ENCODE data around the gene ATOH8.

The ATOH8 gene

DNA sequence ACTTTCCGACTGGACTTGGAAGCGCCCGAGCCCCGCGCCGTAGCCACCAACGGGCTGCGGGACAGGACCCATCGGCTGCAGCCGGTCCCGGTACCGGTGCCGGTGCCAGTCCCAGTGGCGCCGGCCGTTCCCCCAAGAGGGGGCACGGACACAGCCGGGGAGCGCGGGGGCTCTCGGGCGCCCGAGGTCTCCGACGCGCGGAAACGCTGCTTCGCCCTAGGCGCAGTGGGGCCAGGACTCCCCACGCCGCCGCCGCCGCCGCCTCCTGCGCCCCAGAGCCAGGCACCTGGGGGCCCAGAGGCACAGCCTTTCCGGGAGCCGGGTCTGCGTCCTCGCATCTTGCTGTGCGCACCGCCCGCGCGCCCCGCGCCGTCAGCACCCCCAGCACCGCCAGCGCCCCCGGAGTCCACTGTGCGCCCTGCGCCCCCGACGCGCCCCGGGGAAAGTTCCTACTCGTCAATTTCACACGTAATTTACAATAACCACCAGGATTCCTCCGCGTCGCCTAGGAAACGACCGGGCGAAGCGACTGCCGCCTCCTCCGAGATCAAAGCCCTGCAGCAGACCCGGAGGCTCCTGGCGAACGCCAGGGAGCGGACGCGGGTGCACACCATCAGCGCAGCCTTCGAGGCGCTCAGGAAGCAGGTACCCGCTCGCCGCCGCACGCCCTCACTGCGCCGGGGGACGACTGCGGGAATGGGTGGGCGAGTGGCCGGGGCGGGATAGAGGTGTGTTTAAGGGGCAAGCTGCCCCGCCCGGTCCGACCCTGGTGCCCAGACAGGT lies 713 bp downstream of the ATOH8 start:
- peak in 1 of 3 experiments; percentile 37 for DNase-seq (ENCODE audit: low read depth in 3 of 3)

DNA sequence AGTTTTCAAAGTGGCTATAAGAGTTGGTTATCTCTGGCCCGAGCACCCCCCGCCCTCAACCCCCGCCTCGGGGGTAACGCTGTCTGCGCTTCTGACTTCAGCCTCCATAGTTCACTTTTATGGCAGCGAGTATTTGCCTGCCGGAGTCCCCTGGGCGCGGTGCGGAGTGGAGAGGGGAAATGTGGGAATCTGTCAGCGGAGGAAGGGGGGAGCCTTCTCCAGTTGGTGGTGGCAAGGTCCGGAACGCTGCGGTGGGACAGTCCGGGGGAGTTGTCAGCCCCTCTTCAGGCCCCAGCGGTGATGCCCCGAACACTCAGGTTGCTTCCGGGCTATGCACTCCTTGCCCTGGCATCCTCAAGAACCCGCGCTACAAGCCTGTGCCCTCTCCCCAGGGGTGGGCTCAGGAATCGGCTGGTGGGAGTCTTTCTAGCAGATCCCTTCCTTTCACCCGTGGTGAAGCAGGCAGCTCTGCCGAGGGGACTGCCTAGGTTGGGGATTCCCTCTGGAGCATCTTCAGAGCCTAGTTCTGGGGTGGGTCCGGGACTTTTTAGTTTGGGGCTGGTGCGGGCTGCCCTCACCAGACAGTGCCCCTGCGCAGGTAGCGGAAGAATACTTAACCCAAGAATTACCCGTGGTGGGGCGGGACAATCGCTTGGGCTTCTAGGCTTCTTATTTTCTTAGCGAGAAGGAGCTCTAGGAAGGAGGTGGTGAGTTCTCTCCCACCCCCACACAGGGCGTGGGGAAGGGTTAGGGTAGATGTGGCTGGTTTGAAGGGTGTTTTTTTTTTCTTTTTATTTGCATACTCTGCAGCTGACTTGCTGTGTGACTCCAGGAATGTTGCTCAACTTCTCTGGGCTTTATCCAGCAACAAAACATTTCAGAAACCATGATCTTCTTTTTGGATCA lies 1.6 kb downstream of the ATOH8 start:
- no peak for DNase-seq (ENCODE audit: low read depth in 3 of 3)

DNA sequence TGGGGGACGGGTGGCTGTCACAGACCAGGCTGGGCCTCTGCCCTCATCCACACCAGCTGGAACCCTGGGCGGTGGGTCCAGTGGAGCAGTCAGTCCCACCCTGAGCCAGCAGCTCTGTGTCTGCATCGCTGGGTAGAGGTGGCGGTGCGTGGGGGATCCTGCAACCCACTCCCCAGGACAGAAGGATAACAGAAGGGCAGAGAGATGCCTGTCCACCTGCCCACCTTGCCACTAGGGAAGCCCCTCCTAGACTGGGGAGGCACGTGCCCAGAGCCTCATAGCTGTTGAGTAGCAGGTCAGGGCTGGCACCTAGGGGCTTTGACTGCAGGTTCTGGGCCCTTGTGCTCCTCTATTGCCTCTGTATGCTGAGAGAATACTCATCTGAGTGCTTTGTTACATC lies 2.4 kb downstream of the ATOH8 start:
- no peak for DNase-seq (ENCODE audit: low read depth in 3 of 3)

DNA sequence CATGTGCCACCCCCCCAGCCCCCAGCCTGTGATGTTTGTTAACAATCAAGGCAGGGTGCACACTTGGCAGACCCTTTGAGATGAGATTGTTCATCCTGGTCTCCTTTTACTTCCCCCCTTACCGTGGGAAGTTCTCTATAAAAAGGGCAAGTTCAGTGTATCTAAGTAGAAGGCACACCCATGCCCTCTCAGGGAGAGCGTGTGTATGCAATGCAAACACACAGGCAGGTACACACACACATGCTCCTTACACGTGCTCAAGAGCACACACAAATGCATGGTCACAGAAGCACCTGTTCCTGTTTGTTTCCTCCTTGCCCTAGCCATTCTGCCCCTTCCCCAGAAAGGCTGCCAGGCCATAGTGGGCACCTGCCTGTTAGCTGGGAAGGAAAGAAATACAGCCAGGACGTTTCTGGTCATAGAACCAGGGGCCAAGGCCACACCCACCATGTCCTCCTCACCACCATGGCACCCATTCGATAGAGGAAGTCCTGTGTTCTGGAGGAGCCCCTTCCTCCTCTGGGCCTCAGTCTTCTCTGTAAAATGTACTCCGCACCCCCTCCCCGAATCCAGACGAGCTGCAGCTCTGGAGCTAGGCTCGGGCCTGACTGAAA lies 3.1 kb downstream of the ATOH8 start:
- DNase-seq (ENCODE audit: low read depth in 3 of 3) = no peak

DNA sequence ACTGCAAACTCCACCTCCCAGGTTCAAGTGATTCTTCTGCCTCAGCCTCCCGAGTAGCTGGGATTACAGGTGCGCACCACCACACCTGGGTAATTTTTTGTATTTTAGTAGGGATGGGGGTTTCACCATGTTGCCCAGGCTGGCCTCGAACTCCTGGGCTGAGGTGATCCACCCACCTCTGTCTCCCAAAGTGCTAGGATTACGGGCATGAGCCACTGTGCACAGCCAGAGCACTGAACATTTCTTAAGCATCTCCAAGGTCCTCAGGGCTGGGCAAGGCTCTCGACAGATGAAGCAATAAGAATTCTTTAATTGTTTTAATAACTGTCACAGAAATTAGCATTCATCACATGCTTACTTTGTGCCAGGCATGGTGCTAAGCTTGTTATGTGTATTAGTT lies 4.1 kb downstream of the ATOH8 start:
- no peak for DNase-seq (ENCODE audit: low read depth in 3 of 3)

DNA sequence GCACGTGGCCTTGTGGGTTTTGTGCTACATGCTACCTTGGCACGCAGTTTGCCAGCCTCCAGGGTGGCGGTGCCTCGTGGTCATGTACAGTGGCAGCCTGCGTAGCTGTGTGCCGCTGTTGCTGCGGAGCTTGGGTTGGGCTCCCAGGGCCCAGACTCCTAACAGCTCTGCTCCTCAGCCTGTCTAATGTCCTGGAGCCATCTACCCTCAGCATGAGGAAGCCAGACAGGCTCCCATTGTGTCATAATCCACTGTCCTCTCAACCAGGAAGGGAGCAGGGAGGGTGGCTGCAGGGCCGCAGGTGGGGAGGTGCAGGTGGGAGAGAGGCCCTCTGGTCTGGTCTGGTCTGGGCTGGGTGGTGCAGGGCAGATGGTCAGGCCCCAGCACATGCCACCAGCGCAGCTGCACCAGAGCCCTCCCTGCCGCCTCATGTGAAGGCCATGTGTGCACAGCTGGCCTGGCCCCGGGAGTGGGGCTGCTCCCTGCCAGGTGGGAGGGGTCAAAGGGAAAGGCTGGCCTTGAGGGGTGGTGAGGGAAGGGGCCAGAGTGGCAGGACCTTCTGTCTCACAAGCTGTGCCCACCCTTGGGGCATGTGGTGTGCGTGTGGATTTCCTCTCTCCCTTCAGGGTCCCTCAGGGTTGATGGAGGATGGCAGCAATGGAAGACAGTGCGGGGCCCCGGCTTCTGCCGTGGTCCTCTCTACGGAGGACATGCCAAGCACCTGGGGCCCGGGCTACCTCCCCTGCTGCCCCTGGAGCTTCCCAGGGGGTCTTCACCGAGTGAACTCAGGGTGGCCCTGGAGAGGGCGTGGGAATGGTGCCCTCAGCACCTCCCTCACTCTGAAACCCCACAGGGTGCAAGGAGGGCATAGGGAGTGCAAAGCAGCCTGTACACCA lies 4.8 kb downstream of the ATOH8 start:
- DNase-seq (ENCODE audit: low read depth in 3 of 3) = no peak

DNA sequence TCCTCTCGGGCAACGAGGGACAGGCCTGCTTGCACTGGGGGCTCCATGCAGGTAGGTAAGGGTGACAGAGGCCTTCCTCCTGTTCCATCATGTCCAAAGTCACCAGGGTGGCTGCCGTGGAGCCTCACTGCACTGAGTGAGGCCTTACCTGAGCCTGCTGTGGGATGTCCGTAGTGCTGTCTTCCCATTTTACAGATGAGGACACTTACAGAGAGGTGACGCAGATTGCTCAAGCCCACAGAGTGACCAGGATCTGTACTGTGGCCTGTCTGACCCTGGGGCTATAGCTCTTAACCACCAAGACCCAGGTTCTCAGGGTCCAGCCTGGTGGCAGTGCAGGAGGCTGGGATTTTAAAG lies 5.4 kb downstream of the ATOH8 start:
- DNase-seq (ENCODE audit: low read depth in 3 of 3) = no peak

DNA sequence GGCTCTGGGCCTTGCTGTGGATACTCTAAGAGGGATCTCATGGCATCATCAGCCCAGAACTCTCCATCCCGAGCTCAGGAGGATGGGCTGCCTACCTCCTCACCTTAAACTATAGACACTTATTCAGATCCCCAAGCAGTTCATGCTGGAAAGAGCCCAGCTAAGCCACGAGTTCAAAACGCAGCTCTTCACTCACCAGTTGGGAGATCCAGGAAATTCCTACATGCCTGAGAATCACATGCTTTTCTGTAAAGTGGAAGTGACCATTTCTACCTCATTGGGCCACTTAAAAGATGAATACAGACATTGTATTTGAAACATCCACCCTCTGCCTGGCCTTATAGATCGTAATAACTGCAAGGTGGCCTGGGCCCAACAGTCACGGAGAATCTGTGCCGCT lies 6.6 kb downstream of the ATOH8 start:
- DNase-seq (ENCODE audit: low read depth in 3 of 3) = no peak

DNA sequence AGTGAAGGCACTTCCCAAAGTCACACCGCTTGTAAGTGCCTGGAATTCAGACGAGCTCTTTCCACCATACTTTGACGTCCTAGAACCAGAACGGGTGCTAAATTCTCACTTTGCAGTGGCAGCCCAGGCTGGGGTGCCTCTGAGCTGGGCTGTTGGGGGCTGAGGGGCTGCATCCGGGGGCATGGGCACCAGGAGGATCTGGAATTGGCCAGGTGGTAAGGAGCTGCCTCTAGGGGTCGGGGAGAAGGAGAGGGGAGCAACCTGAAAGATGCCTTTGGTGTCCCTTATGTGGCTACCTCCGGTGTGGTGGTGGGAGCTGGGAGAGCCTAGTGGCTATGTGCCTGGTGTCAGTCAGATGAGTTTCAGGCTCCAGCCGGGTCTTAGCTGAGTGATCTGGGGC lies 7.1 kb downstream of the ATOH8 start:
- no peak for DNase-seq (ENCODE audit: low read depth in 3 of 3)

DNA sequence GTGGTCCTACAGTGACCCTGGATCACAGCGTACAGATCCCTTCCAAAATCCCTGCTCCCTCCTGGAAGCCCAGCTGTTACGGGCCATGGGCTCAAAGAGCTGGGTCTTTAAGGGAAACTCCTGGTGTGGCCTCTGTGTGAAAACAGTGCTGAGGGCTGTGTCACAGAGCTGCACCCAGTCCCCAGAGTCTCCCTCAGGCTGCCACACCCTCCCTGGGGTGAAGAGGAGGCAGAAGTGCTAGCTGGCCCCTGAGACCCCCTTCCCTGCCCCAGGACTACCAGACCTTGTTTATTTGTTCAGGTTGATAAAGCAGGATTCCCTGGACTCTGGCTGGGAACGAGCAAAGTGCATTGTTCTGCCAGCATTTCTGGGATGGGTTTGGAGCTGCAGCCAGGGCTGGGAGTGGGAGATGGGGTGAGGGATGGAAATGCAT lies 7.7 kb downstream of the ATOH8 start:
- no peak for DNase-seq (ENCODE audit: low read depth in 3 of 3)

DNA sequence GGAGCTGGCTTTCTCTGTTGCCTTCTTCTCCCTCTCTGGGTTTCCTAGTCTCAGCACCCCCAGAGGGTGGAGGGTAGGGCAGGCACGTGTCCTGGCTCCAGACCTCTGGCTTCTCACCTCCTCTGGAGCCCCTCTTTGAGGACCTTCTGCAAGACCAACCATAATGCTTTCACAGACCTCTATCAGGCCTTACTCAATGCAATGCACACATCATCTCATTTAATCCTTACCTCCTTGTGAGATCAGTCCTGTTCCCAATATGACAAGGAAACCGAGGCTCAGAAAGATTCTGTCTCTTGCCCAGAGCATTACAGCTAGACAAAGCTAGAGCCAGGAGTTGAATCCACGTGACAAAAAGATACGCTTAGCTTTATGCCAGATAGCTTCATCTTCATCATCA lies 8.2 kb downstream of the ATOH8 start:
- no peak for DNase-seq (ENCODE audit: low read depth in 3 of 3)

DNA sequence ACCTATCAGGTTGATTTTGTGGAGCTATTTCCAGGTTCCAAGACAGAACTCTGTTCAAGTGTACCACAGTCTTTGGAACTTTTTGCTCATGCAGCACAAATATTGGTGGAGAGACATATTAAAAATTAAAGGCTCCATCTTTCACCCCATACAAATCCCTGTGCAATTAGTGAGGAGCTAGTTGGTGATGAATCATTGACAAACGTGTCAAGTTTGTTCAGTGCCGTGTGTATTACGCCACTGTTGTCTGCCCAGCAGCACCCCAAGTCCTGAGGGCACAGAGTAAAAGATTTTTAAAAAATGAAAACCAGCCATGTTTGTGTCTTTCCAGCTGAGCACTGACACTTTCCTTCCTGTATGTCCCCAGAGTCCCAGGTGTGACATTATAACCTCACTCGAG lies 9.3 kb downstream of the ATOH8 start:
- DNase-seq (ENCODE audit: low read depth in 3 of 3) = no peak

DNA sequence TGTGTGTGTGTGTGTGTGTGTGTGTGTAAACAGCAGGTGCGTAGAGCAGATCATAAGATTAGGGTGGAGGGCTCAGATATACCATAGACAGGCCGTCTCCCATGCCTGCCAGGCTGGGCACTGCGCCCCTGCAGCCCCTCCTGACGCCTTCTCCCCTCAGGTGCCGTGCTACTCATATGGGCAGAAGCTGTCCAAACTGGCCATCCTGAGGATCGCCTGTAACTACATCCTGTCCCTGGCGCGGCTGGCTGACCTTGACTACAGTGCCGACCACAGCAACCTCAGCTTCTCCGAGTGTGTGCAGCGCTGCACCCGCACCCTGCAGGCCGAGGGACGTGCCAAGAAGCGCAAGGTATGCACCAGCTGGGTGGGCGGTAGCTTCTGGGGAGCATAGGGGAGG lies 10.0 kb downstream of the ATOH8 start:
- no peak for DNase-seq (ENCODE audit: low read depth in 3 of 3)

DNA sequence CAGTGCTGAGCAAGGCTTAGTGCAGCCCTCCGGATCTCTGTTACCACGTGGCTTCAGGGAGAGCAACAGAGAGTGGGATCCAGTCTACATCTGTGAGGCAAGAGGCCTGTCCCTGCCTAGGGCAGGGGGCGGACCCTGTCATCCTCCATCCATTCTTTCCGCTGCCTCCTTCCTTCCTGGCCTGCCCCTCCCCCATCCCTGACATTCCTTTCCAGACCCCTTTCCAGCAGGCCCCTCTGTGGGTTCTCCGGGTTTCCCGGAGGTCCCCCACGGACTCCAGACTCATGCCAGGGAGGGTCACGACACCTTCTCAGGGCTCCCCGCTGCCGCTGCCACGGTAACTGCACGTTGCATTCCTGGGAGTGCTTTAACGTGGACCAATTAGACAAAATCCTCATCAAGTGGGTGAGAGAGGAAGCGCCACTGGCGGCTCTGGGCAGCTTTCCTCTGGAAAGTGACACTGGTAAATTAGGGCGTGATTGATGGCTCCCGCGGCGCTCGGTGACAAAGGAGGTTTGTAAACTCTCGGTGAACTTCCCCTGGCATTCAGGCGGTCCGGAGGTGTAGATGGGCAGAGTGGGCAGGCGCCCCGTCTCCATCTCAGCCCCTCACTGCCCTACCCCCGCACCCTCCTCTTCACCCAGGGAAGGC lies 11.4 kb downstream of the ATOH8 start:
- no peak for DNase-seq (ENCODE audit: low read depth in 3 of 3)

DNA sequence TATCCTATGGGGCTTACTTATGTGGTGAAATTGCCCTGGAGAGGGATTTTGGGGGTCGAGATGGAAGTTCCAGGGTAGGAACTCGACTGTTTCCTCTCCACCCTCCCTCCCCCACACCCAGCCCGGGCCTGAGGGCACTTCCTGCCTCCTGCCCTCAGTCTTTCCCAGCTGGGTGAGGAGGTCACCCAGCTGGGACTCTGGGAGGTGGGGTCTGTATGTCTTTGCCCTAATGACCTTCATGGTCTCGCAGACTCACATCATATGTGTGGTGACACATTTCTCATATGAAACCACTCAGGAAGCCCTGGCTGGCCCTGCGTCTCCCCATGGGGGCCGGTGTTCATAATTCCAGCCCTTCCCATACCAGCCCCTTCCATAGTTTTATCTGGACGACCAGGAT lies 12.4 kb downstream of the ATOH8 start:
- DNase-seq (ENCODE audit: low read depth in 3 of 3) = no peak

DNA sequence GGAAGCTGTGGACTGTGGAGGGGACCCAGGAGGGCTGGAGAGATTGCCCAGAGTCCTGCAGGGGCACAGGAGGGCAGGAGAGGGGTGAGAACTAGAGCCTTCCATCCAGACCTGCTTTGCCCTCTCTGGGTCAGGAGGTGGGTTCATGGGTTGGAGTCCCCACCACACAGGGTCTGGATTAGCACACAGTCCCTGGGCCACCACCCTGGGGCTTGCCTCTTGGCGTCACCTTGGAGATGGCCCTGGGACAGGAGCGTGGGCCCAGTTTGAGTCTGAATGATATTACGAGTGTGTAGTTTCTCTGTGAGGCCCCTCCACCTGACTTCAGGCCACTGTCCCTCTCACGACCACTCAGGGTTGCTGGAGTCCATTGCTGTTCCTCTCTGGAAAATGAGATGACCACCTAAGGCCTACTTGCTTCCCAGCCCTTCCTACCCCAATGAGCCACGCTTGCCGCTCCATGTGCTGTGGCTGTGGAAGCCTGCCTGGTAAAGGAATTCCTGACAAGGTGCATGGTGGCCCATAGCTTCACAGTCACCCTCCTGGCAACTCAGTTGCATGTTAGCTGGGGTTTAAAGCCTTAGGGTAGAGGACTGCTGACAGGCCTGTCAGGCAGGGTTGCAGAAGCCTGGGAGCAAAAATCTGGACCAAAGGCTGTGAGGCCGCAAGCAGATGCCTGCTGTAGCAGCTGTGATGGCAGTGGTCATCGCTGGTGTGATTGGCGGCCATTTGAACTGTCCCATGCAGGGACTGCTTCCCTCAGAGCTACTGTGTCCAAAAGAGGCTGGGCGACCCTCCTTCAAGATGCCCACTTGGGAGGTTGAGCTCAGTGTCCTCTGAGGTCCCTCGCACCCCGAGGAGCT lies 14.2 kb downstream of the ATOH8 start:
- no peak for DNase-seq (ENCODE audit: low read depth in 3 of 3)

DNA sequence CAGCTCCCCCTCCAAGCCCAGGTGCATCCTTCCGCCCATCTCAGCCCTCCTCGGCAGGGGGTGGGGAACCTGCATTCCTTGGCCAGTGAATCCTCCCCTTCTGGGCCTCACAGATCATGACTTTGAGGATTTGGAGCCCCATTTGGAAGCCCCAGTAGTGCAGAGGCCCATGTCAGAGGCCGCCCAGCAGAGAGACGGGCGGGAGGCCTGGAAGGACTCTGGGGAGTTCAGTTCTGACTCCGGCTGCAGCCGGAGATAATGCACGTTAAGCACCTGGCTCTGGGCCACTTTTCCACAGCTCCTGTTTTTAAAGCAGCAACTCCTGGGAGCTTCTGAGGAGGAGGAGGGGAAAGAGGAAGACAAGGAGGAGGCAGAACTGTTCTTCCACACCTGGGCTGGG lies 14.9 kb downstream of the ATOH8 start:
- DNase-seq (ENCODE audit: low read depth in 3 of 3) = no peak

DNA sequence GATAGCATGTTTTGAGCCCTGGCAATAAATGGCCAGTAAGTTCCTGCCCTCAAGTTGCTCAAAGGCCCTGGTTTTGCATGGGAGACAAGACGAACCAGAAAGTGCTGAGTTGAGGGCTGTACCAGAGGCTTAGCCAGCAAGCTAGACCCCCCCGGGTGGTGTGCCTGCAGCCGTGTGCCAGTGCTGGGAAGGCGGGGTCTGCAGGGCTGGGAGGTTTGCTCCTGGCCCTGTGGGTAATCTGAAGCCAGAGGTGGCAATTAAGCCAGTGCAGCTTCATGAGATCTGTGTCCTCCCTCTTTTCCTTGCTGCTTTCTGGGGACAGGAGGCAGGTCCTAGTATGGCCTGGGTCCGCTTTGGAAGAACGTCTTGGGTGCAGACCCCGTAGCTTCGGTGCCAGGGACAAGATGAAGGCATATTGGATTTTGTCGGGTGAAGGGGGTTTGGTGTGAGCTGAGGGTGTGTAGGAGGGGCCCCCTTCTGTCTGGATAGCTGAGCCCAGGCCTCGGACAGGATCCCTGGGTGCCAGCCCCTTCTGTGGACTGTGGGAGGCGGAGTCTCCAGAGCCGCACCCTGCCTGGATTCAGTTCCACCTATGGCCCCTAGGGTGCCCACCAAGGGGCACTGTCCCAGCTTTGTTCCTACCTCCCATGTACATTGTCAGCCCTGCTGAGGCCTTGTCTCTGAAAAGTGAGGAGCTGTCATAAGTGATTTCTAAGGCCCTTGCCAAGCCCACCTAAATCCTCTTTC lies 15.6 kb downstream of the ATOH8 start:
- no peak for DNase-seq (ENCODE audit: low read depth in 3 of 3)

DNA sequence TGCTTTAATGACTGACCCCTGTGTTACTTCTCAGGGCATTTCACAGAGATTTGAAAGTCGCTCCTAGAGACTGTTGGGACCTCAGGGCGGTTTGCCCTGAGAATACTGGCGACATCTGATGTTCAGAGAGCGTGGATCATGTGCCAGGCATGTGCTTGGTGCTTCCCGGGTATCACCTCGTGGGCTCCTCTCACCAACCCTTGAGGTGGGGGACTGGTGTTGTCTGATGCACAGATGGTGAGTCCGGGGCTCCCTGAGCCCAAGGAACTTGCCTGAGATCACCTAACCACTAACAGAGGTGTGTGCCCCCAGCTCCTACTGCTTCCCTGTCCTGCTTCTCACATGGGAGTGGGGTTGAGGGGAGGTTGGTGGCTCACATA lies 16.2 kb downstream of the ATOH8 start:
- DNase-seq (ENCODE audit: low read depth in 3 of 3) = no peak

DNA sequence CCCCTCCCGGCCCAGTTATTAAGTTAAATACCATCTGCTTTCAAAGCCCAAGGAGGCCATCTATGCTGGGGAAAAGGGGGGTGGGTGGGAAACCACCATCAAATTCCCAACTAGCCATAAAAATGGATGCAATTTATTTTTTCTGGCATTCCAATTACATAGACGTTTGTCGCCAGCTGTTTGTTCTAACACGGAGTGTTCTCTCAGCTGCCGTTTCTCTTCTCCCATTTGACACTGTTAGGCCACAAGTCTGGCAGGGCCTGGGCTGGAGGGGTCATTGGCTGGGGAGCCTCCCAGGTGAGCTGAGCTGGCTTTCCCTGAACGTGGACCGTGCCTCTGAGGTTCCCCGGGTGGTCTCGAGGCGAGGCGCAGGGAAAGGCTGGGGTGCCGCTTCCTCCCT lies 16.6 kb downstream of the ATOH8 start:
- no peak for DNase-seq (ENCODE audit: low read depth in 3 of 3)
